GM10248 (cell line): ENCODE measurements around the gene TRIM69.
"Not testable (repeated sequence)": the region's sequence is repeated elsewhere in the genome, so short reads cannot be mapped to it uniquely, and the experiment has no call there.

Experiments used
- CTCF ChIA-PET: fragments of 300-600 bp; sonication (Branson Sonifier 250); formaldehyde crosslinking; extraction: SDS; loops from one replicate; lab custom pipeline; 2021; ENCODE audit warnings: antibody characterized with exemption; lab: Yijun Ruan, JAX
- POLR2A ChIA-PET: fragments of 350-650 bp; sonication (Branson Sonifier 250); formaldehyde crosslinking; extraction: SDS; loops from one replicate; lab custom pipeline; 2020; ENCODE audit warnings: antibody characterized with exemption; lab: Yijun Ruan, JAX
- DNase-seq: peaks from one replicate; pipeline ENCODE4 v3.0.0; 2012; ENCODE audit errors: extremely low spot score
- TF ChIP-seq, protein P1 (sequence below): IDR thresholded peaks from 2 replicates; pipeline ENCODE4 v1.5.1; 2012; ENCODE audit warnings: mild to moderate bottlenecking, low read depth; ENCODE audit errors: extremely low read depth, missing control alignments, control extremely low read depth

The TRIM69 gene

DNA sequence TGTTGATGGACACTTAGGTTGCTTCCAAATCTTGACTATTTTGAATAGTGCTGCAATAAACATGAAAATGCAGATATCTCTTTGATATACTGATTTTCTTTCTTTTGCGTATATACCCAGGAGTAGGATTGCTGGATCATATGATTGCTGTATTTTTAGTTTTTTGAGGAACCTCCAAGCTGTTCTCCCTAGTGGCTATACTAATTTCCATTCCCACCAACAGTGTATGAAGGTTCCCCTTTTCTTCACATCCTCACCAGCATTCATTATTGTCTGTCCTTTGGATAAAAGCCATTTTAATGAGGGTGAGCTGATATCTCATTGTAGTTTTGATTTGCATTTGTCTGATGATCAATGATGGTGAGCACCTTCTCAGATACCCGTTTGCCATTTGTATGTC is 37.7 kb upstream of the TRIM69 start:
- TF ChIP-seq, protein P1, sequence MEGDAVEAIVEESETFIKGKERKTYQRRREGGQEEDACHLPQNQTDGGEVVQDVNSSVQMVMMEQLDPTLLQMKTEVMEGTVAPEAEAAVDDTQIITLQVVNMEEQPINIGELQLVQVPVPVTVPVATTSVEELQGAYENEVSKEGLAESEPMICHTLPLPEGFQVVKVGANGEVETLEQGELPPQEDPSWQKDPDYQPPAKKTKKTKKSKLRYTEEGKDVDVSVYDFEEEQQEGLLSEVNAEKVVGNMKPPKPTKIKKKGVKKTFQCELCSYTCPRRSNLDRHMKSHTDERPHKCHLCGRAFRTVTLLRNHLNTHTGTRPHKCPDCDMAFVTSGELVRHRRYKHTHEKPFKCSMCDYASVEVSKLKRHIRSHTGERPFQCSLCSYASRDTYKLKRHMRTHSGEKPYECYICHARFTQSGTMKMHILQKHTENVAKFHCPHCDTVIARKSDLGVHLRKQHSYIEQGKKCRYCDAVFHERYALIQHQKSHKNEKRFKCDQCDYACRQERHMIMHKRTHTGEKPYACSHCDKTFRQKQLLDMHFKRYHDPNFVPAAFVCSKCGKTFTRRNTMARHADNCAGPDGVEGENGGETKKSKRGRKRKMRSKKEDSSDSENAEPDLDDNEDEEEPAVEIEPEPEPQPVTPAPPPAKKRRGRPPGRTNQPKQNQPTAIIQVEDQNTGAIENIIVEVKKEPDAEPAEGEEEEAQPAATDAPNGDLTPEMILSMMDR, result no peak
- no peak for DNase-seq
- POLR2A ChIA-PET, result interaction anchor here (1.0 kb wide), 1 partner anchor 12 kb away, joined by 3 read pairs; the partner anchor contains the start of genes B2M and PATL2
- CTCF ChIA-PET, result interaction anchor here (0.9 to 3.0 kb wide), 4 partner anchors 10 to 35 kb away, joined by 3 to 9 read pairs (median 4); partner anchors contain the start of genes B2M, PATL2 and SPG11

DNA sequence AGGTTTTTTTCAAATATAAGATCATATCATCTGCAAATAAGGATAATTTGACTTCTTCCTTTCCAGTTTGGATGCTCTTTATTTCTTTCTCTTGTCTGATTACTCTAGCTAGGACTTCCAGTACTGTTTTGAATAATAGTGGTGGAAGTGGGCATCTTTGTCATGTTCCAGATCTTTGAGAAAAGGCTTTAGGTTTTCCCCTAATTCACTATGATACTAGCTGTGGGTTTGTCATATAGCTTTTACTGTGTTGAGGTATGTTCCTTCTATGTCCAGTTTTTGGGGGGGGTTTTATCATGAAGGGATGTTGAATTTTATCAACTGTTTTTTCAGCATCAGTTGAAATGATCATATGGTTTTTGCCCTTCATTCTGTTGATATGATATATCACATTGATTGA is 35.7 kb upstream of the TRIM69 start:
- POLR2A ChIA-PET, DNase-seq, CTCF ChIA-PET: not testable (repeated sequence)

DNA sequence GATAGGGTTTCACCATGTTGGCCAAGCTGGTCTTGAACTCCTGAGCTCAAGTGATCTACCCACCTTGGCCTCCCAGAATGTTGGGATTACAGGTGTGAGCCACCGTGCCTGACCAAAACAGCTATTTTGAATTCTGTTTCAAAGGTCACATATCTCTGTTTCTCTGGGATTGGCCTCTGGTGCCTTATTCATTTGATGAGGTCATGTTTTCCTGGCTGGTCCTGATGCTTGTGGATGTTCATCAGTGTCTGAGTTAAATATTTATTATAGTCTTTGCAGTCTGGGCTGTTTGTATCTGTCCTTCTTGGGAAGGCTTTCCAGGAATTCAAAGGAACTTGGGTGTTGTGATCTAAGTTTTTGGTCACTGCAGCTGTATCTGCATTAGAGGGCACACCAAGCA is 30.3 kb upstream of the TRIM69 start:
- ChIA-PET CTCF (interaction anchor here (0.9 to 1.9 kb wide), 5 partner anchors 22 to 42 kb away, joined by 3 to 9 read pairs (median 3); partner anchors contain the start of gene SPG11), POLR2A (interaction anchor here (0.5 to 0.6 kb wide), 2 partner anchors 16 to 56 kb away, joined by 3 read pairs; no protein-coding TSS in a partner anchor)
- no peak for DNase-seq
- TF ChIP-seq, protein P1, result no peak

DNA sequence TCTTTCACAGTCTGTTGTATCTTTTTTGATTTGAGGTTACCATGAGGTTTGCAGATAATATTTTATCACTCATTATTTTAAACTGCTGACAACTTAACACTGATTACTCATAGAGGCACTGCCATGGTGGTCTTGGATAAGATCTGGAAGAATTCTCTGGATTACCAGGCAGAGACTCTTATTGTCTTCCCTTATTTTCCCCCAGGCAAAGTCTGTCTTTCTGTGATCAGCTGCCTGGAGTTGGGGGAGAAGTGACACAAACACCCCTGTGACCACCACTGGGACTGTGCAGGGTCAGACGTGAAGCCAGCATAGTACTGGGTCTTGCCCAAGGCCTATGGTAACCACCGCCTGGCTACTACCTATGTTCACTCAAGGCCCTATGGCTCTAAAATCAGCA is 29.9 kb upstream of the TRIM69 start:
- TF ChIP-seq, protein P1, result no peak
- POLR2A ChIA-PET, result interaction anchor here (0.6 kb wide), 1 partner anchor 56 kb away, joined by 3 read pairs; no protein-coding TSS in a partner anchor

DNA sequence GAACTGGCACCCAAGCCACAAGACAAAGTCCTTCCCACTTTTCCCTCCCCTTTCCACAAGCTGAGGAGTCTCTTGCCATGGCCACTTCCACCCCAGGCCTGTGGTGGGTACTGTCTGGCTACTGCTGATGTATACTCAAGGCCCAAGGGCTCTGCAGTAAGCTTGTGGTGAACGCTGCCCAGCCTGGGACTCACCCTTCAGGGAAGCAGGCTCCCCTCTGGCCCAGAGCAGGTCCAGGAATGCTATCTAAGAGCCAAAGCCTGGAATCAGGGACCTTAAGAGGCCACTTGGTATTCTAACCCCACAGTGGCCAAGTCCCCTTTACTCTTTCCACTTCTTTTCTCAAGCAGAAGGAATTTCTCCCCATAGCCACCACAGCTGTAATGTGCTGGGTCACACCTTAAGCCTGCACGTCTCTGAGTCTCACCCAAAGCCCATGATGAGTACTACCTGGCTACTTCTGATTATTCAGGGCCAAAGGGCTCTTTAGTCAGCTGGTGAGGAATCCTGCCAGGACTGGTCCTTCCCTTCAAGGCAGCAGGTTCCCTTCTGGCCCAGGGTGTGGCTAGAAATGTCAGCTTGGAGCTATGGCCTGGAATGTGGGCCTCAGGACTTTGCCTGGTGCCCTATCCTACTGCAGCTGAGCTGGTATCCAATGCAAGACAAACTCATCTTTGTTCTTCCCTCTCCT is 29.2 kb upstream of the TRIM69 start:
- TF ChIP-seq, protein P1, result no peak
- POLR2A ChIA-PET, result no interaction called here

More for the DNA sequence above, 29.9 kb upstream of the TRIM69 start:
- no peak for DNase-seq
- CTCF ChIA-PET, result interaction anchor here (0.9 to 1.3 kb wide), 6 partner anchors 9 to 114 kb away, joined by 3 to 5 read pairs (median 3); no protein-coding TSS in a partner anchor

DNA sequence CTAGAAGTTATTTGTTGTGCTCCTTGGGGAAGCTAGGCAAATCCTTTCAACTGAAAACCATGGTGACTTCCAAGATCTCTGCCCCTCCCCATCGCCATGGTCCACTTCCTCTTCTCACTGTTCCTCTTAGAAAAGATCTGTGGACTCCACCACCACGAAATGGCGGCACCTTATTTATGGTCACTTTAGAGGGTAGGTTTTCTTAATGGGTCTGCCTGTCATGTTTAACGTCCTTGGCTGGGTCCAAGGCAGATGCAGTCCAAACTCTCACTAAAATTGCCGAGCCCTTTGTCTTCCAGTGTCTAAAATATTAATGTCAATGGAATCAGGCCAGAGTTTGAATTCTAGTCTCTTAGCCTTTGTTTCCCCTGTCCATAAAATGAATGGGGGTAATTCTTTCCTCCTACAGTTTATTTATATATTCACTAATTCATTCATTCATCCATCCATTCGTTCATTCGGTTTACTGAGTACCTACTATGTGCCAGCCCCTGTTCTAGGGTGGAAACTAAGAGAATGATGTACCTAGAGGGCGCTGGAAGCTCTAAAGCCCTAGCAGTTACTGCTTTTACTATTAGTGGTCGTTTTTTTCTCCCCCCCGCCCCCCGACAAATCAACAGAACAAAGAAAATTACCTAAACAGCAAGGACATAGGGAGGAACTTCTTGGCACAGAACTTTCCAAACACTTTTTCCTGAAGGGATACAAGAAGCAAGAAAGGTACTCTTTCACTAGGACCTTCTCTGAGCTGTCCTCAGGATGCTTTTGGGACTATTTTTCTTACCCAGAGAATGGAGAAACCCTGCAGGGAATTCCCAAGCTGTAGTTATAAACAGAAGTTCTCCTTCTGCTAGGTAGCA is 25.9 kb upstream of the TRIM69 start:
- POLR2A ChIA-PET, result interaction anchor here (0.6 to 6.9 kb wide), 12 partner anchors 11 to 47 kb away, joined by 3 to 112 read pairs (median 3); partner anchors contain the start of genes SPG11 and TRIM69
- CTCF ChIA-PET, result interaction anchor here (0.9 to 13.9 kb wide), 17 partner anchors 11 to 131 kb away, joined by 3 to 120 read pairs (median 6); partner anchors contain the start of genes SPG11 and TRIM69
- TF ChIP-seq, protein P1, result peak; percentile 43
- peak; percentile 56 for DNase-seq

More for the DNA sequence above, 29.2 kb upstream of the TRIM69 start:
- DNase-seq, result no peak
- CTCF ChIA-PET, result interaction anchor here (0.9 to 1.3 kb wide), 6 partner anchors 10 to 146 kb away, joined by 3 to 5 read pairs (median 3); partner anchors contain the start of gene SPG11
